AG09309 (cell line): ENCODE data around the gene AHNAK.

ENCODE experiments used
- DNase-seq: peaks from one replicate; pipeline ENCODE4 v3.0.0-alpha.2; 2010; ENCODE audit warnings: low read depth
- H3K4me3 ChIP-seq: 2 replicates; pipeline ENCODE4 v1.5.1; 2011; ENCODE audit warnings: mild to moderate bottlenecking, low read depth, low read length, moderate library complexity; ENCODE audit not compliant: control insufficient read depth
- TF ChIP-seq, protein P1 (sequence below): IDR thresholded peaks from 2 replicates; pipeline ENCODE4 v1.5.1; 2011; ENCODE audit warnings: mild to moderate bottlenecking, low read depth, low read length, inconsistent platforms; ENCODE audit not compliant: insufficient read depth, control insufficient read depth; ENCODE audit errors: missing control alignments

Gene AHNAK

DNA sequence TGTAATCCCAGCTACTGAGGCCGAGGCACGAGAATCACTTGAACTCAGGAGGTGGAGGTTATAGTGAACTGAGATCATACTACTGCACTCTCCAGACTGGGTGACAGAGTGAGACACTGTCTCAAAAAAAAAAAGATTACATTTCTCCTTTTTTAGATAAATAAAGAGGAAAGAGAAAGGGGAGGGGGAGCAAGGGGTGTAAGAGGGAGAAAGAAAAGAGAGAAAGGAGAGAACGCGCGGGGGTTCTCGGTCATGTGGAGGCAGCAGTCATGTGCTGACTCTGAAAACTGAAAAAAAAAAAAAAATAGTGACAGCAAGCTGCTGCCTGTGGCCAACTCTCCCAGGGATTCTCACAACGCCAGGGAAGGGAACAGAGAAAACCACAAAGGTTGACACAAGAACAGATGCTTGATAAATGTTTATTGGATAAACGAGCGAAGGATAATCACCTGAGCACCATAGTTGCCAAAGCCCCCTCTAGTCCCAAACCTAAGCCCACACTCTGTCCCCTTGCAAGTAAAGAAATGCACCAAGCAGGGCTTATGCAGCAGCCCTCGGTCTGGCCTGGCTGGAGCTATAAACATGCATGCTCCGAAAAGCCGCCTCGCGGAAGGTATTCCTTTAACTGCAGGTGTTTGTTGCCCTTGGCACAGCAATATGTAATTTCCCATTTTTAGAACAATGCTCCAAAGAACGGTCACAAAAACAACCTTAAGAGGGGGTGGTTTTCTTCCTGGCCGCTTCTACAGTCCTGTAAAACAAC is 113.3 kb downstream of the AHNAK start:
- TF ChIP-seq, protein P1, sequence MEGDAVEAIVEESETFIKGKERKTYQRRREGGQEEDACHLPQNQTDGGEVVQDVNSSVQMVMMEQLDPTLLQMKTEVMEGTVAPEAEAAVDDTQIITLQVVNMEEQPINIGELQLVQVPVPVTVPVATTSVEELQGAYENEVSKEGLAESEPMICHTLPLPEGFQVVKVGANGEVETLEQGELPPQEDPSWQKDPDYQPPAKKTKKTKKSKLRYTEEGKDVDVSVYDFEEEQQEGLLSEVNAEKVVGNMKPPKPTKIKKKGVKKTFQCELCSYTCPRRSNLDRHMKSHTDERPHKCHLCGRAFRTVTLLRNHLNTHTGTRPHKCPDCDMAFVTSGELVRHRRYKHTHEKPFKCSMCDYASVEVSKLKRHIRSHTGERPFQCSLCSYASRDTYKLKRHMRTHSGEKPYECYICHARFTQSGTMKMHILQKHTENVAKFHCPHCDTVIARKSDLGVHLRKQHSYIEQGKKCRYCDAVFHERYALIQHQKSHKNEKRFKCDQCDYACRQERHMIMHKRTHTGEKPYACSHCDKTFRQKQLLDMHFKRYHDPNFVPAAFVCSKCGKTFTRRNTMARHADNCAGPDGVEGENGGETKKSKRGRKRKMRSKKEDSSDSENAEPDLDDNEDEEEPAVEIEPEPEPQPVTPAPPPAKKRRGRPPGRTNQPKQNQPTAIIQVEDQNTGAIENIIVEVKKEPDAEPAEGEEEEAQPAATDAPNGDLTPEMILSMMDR = no peak
- no peak overlapping the region for H3K4me3 ChIP-seq
- no peak for DNase-seq

DNA sequence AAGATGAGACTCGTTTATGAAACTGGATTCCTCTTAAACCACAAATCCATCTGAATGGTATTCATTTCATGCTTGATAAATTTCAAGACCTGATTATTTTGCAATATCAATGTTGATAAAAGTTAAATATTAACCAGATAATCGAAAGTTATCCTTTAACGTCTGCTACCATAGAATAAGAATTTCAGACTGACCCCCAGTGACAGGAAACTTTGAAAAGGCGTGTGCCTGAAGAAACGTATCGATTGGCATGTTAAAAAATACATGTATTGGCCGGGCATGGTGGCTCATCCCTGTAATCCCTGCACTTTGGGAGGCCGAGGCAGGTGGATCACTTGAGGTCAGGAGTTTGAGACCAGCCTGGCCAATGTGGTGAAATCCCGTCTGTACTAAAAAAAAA is 113.9 kb downstream of the AHNAK start:
- H3K4me3 ChIP-seq = no peak overlapping the region
- TF ChIP-seq, protein P1 = no peak
- DNase-seq = no peak

- TF ChIP-seq, protein P1 = no peak
- DNase-seq = peak; percentile 87
- no peak overlapping the region for H3K4me3 ChIP-seq
These were observed 115.3 kb downstream of the AHNAK start for GRCh38 chr11:62431171-62431901.

DNA sequence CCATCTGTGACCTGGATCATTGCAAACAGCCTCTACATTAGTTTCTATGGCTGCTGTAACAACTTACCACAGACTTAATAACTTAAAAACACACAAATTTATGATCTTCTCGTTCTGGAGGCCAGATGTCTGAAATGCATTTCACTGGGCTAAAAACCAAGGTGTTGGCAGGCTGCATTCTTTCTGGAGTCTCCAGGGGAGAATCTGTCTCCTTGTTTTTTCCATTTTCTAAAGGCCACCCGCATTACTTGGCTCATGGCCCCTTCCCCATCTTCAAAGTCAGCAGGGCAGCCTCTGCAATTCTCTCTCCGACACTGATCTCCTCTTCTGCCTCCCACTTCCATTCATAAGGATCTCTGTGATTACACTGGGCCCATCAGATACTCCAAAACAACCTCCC is 116.2 kb downstream of the AHNAK start:
- TF ChIP-seq, protein P1 = no peak

GRCh38 chr11:62428871-62429560 is 117.6 kb downstream of the AHNAK start:
- no peak for DNase-seq
- TF ChIP-seq, protein P1 = no peak
- no peak overlapping the region for H3K4me3 ChIP-seq

More for the DNA sequence above, 116.2 kb downstream of the AHNAK start:
- H3K4me3 ChIP-seq = no peak overlapping the region
- DNase-seq = no peak

GRCh38 chr11:62427630-62428233 is 118.9 kb downstream of the AHNAK start:
- no peak for DNase-seq
- no peak overlapping the region for H3K4me3 ChIP-seq
- TF ChIP-seq, protein P1 = no peak
